Natural killer cell treated with Interleukin-12 subunit alpha and Interleukin-12 subunit beta and Interleukin-15 and Interleukin-18, amount 100 ng/mL, for 72 hours (primary cell): ENCODE data around the gene MYRFL. TPM values are rescaled to one million over a fixed set of nuclear protein-coding genes. Genes with fewer than 3 reads are reported as not detected.
"Not testable (repeated sequence)": the region's sequence is repeated elsewhere in the genome, so short reads cannot be mapped to it uniquely, and the experiment has no call there.

Experiments used
- ATAC-seq, 2 donors: fragments of 150-1000 bp; cut with Tn5 transposase in 1 of 2; sonication (Bioruptor Pico), chemical (Tn5 transposase) in 1 of 2; 2 replicates each; pipeline ENCODE4 v1.10.0; 2021
- DNase-seq: peaks from one replicate; pipeline ENCODE4 v3.0.0; 2022; ENCODE audit warnings: low spot score
- H3K27ac Mint-ChIP-seq, 2 donors: 1 replicate in 1 of 2; 2 replicates in 1 of 2; pipeline ENCODE4 v1.8.0; 2022; ENCODE audit warnings: mixed read lengths in 2 of 2, mild to moderate bottlenecking in 1 of 2, moderate library complexity in 1 of 2
- H3K27me3 Mint-ChIP-seq, 2 donors: 1 replicate in 1 of 2; 2 replicates in 1 of 2; pipeline ENCODE4 v1.8.0; 2022; ENCODE audit warnings: mixed read lengths in 2 of 2
- H3K36me3 Mint-ChIP-seq: one replicate; pipeline ENCODE4 v1.8.0; 2022; ENCODE audit warnings: mixed read lengths
- H3K4me1 Mint-ChIP-seq, 2 donors: 1 replicate in 1 of 2; 2 replicates in 1 of 2; pipeline ENCODE4 v1.8.0; 2022; ENCODE audit warnings: low read depth in 2 of 2, mixed read lengths in 2 of 2, mild to moderate bottlenecking in 1 of 2
- H3K4me3 Mint-ChIP-seq: one replicate; pipeline ENCODE4 v1.8.0; 2022; ENCODE audit warnings: mixed read lengths
- H3K9me3 Mint-ChIP-seq: 2 replicates; pipeline ENCODE4 v1.8.0; 2022; ENCODE audit warnings: mixed read lengths
- total RNA-seq, 2 donors: library from RNA; stranded (reverse); gene quantifications; one replicate each; pipeline ENCODE4 v1.2.3, GENCODE V29; 2022

Gene MYRFL
- not detected for total RNA-seq

- no peak within 1 kb of the TSS for H3K4me3 Mint-ChIP-seq
- H3K36me3 Mint-ChIP-seq: no peaks in the 10 kb centered on the region
- no peaks in the 10 kb centered on the region for H3K9me3 Mint-ChIP-seq
- H3K4me1 Mint-ChIP-seq: no peaks in the 10 kb centered on the region
- H3K27me3 Mint-ChIP-seq: peaks cover 9 to 13% of the 10 kb centered on the region in 2 donors
- no peak within 1 kb of the TSS for H3K27ac Mint-ChIP-seq
- DNase-seq (no peak), ATAC-seq (no peak)
Measured at GRCh38 chr12:69824966-69825560, at the start of gene MYRFL. Gene MYRFL (plus strand): TSS chr12:69825227. CDS start chr12:69825518, 291 bp downstream.

DNA sequence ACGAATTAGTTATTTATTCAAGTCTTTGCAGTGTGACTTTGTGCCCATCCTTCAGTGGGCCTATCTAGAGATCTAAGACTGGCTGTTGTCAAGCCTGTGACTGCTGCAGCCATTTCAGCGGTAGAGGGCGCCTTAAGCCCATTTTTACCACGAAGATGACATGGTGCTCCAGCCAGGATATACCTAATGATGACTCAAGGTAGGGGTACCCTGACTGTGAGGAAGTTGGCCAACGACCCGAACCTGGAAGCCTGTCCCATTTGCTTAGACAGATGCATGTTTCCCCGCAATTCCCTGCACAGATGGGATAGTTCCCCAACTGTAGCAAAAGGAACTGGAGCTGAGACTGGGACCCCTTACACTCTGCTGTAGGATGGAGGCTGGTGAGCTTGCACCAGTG is 45.1 kb upstream of the MYRFL start:
- Mint-ChIP-seq H3K4me1 (peaks cover 0 to 6% of the 10 kb centered on the region in 2 donors), H3K36me3 (peaks cover 31% of the 10 kb centered on the region), H3K27ac (no peak overlapping the region), H3K9me3 (peaks cover 12% of the 10 kb centered on the region), H3K4me3 (no peak overlapping the region), H3K27me3 (no peaks in the 10 kb centered on the region)
- DNase-seq (no peak), ATAC-seq (no peak)

GRCh38 chr12:69783365-69783764 is 41.7 kb upstream of the MYRFL start:
- no peak overlapping the region for H3K4me3 Mint-ChIP-seq
- H3K36me3 Mint-ChIP-seq: peaks cover 31% of the 10 kb centered on the region
- H3K4me1 Mint-ChIP-seq: peaks cover 0 to 6% of the 10 kb centered on the region in 2 donors
- no peak overlapping the region for H3K27ac Mint-ChIP-seq
- ATAC-seq: no peak
- no peak for DNase-seq
- peaks cover 12% of the 10 kb centered on the region for H3K9me3 Mint-ChIP-seq
- no peaks in the 10 kb centered on the region for H3K27me3 Mint-ChIP-seq

DNA sequence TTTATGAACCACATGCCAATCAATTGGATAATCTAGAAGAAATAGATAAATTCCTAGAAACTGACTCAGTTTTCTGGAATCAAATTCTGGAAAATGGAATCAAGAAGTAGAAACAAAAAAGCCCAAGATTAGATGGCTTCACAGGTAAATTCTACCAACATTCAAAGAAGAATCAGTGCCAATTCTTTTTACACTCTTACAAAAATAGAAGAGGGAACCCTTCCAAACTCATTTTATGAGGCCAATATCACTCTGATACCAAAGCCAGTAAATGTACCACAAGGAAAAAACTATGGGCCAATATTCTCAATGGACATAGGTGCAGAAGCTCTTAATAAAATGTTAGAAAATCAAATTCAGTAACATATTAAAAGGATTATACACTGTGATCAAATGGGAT is 35.7 kb upstream of the MYRFL start:
- no peaks in the 10 kb centered on the region for H3K4me1 Mint-ChIP-seq
- H3K9me3 Mint-ChIP-seq: peaks cover 14% of the 10 kb centered on the region
- no peak overlapping the region for H3K4me3 Mint-ChIP-seq
- DNase-seq (no peak), ATAC-seq (no peak)
- H3K27me3 Mint-ChIP-seq: no peaks in the 10 kb centered on the region
- no peak overlapping the region for H3K27ac Mint-ChIP-seq
- H3K36me3 Mint-ChIP-seq: peaks cover 19% of the 10 kb centered on the region

- H3K4me1 Mint-ChIP-seq: no peaks in the 10 kb centered on the region
Measured at GRCh38 chr12:69792533-69792932, 32.5 kb upstream of the MYRFL start.

GRCh38 chr12:69807101-69807897 is 17.7 kb upstream of the MYRFL start:
- H3K27me3 Mint-ChIP-seq, H3K4me3 Mint-ChIP-seq, H3K27ac Mint-ChIP-seq, DNase-seq, ATAC-seq, H3K4me1 Mint-ChIP-seq: not testable (repeated sequence)
- peaks cover 16% of the 10 kb centered on the region for H3K9me3 Mint-ChIP-seq
- peaks cover 28% of the 10 kb centered on the region for H3K36me3 Mint-ChIP-seq

More at GRCh38 chr12:69792533-69792932, 32.5 kb upstream of the MYRFL start:
- Mint-ChIP-seq H3K4me3 (no peak overlapping the region), H3K36me3 (peaks cover 25% of the 10 kb centered on the region), H3K27ac (no peak overlapping the region), H3K9me3 (peaks cover 14% of the 10 kb centered on the region), H3K27me3 (no peaks in the 10 kb centered on the region)
- DNase-seq (no peak), ATAC-seq (no peak)

GRCh38 chr12:69810870-69811498 is 14.0 kb upstream of the MYRFL start:
- H3K4me3 Mint-ChIP-seq: no peak overlapping the region
- ATAC-seq: no peak
- H3K36me3 Mint-ChIP-seq: peaks cover 28% of the 10 kb centered on the region

GRCh38 chr12:69816082-69816481 is 8.9 kb upstream of the MYRFL start:
- no peaks in the 10 kb centered on the region for H3K36me3 Mint-ChIP-seq
- no peak overlapping the region for H3K27ac Mint-ChIP-seq
- H3K4me1 Mint-ChIP-seq: no peaks in the 10 kb centered on the region
- no peak for ATAC-seq
- H3K4me3 Mint-ChIP-seq: no peak overlapping the region
- no peaks in the 10 kb centered on the region for H3K9me3 Mint-ChIP-seq
- no peak for DNase-seq
- no peaks in the 10 kb centered on the region for H3K27me3 Mint-ChIP-seq

More at GRCh38 chr12:69810870-69811498, 14.0 kb upstream of the MYRFL start:
- H3K9me3 Mint-ChIP-seq: peaks cover 16% of the 10 kb centered on the region
- H3K27me3 Mint-ChIP-seq: no peaks in the 10 kb centered on the region
- H3K4me1 Mint-ChIP-seq: no peaks in the 10 kb centered on the region
- no peak for DNase-seq
- H3K27ac Mint-ChIP-seq: no peak overlapping the region

- no peak for ATAC-seq
- DNase-seq: no peak
- no peak overlapping the region for H3K27ac Mint-ChIP-seq
- H3K27me3 Mint-ChIP-seq: peaks cover 9 to 10% of the 10 kb centered on the region in 2 donors
- H3K9me3 Mint-ChIP-seq: no peaks in the 10 kb centered on the region
- no peaks in the 10 kb centered on the region for H3K4me1 Mint-ChIP-seq
- H3K36me3 Mint-ChIP-seq: no peaks in the 10 kb centered on the region
- no peak overlapping the region for H3K4me3 Mint-ChIP-seq
Measured at GRCh38 chr12:69821032-69821455, 4.0 kb upstream of the MYRFL start.

- DNase-seq: no peak
- no peak for ATAC-seq
- H3K27ac Mint-ChIP-seq: no peak overlapping the region
Measured at GRCh38 chr12:69821456-69822159, 3.4 kb upstream of the MYRFL start.

DNA sequence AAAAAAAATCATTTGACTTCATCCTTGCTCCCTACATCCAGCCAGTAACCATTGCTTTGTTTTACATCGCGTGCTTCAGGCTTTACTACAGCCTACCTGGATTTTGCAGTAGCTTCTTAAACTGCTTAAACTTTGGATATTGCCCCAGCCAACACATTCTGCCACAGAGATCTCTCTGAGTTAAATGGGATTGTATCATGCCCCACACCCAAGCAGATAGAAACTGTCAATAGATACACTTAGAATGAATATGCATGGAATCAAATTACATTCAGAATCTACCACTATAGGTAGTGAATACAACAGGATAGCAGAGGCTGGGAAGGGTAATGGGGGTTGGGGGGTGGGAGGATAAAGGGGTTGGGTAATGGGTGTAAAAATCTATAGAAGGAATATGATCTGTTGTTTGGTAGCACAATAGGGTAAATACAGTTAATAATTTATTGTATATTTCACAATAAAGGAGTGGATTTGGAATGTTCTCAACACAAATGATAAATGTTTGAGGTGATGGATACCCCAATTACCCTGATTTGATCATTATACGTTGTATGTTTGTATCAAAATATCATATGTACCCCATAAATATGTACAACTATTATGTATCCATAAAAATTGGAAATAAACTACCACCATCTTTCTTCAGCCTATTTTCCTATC is 2.7 kb upstream of the MYRFL start:
- Mint-ChIP-seq H3K27ac (no peak overlapping the region), H3K9me3 (no peaks in the 10 kb centered on the region), H3K4me3 (no peak overlapping the region), H3K4me1 (no peaks in the 10 kb centered on the region), H3K27me3 (peaks cover 9 to 13% of the 10 kb centered on the region in 2 donors), H3K36me3 (no peaks in the 10 kb centered on the region)
- ATAC-seq (no peak), DNase-seq (no peak)

More at GRCh38 chr12:69821456-69822159, 3.4 kb upstream of the MYRFL start:
- Mint-ChIP-seq H3K4me3 (no peak overlapping the region), H3K9me3 (no peaks in the 10 kb centered on the region), H3K36me3 (no peaks in the 10 kb centered on the region), H3K27me3 (peaks cover 9 to 10% of the 10 kb centered on the region in 2 donors), H3K4me1 (no peaks in the 10 kb centered on the region)

DNA sequence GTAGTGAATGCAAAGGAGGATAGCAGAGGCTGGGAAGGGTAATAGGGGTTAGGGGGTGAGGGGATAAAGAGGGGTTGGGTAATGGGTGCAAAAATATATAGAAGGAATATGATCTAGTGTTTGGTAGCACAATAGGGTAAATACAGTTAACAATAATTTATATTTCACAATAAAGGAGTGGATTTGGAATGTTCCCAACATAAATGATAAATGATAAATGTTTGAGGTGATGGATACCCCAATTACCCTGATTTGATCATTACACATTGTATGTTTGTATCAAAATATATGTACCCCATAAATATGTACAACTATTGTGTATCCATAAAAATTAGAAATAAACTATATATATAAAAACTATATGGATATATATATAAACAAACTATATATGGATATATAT is 999 bp upstream of the MYRFL start:
- Mint-ChIP-seq H3K27me3 (peaks cover 9 to 13% of the 10 kb centered on the region in 2 donors), H3K4me1 (no peaks in the 10 kb centered on the region), H3K9me3 (no peaks in the 10 kb centered on the region), H3K4me3 (no peak overlapping the region), H3K27ac (no peak overlapping the region), H3K36me3 (no peaks in the 10 kb centered on the region)
- ATAC-seq (no peak), DNase-seq (no peak)

DNA sequence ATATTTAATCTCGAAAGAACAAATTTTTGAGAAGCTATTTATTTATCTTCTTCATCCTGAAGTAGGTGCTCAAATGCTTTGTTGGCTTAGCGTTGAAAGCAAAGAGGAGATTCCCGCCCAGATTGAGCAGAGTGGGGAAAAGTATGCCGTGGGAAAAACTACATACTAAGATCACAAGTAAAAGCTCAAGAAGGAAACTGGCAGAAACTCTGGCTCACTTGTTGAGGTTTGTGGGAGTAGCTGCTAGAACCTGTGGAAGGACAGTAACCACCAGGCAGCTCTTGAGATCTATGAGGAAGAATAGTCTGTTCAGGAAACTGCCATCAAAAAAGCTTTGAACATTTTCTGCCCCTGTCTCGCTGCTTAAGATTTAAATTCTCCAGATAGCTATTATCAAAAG is 3.9 kb downstream of the MYRFL start:
- Mint-ChIP-seq H3K27ac (no peak overlapping the region), H3K4me1 (no peaks in the 10 kb centered on the region)

More for the DNA sequence above, 3.9 kb downstream of the MYRFL start:
- ATAC-seq: no peak
- Mint-ChIP-seq H3K27me3 (peaks cover 19 to 25% of the 10 kb centered on the region in 2 donors), H3K36me3 (no peaks in the 10 kb centered on the region), H3K9me3 (no peaks in the 10 kb centered on the region), H3K4me3 (no peak overlapping the region)
- DNase-seq: no peak
